HepG2 (cell line): ENCODE measurements around the gene SEZ6. TPM values are rescaled to one million over a fixed set of nuclear protein-coding genes. Genes with fewer than 3 reads are reported as not detected.

Source experiments
- ASH2L ChIP-seq: fragments of 300-600, 200-600 bp; sonication (generic); IDR thresholded peaks from 2 replicates; pipeline ENCODE4 v1.7.0; 2017; ENCODE audit warnings: low read depth, mild to moderate bottlenecking, moderate library complexity, mixed read lengths, low read length; ENCODE audit not compliant: insufficient read length
- DZIP1 ChIP-seq: sonication (generic); formaldehyde crosslinking; IDR thresholded peaks from 2 replicates; pipeline ENCODE4 v1.5.0; 2020; ENCODE audit warnings: mild to moderate bottlenecking, missing genetic modification reagents
- FOXP1 ChIP-seq, 2 experiments: fragments of 450-650 bp in 1 of 2; IDR thresholded peaks; 2 replicates each; pipeline ENCODE4 v1.6.1; 2017 to 2018; ENCODE audit warnings: antibody characterized with exemption in 1 of 2
- IKZF5 ChIP-seq: IDR thresholded peaks from 2 replicates; pipeline ENCODE4 v1.6.1; 2018; ENCODE audit warnings: missing genetic modification reagents, mild to moderate bottlenecking, missing compliant biosample characterization
- JDP2 ChIP-seq: sonication (generic); formaldehyde crosslinking; IDR thresholded peaks from 2 replicates; pipeline ENCODE4 v1.8.1; 2022; ENCODE audit warnings: missing genetic modification reagents, borderline replicate concordance
- KAT8 ChIP-seq: IDR thresholded peaks from 2 replicates; pipeline ENCODE4 v1.6.1; 2016; ENCODE audit warnings: missing genetic modification reagents, missing compliant biosample characterization
- NFIC ChIP-seq: IDR thresholded peaks from 2 replicates; pipeline ENCODE4 v1.6.1; 2012; ENCODE audit warnings: mild to moderate bottlenecking, low read length, inconsistent platforms
- NFRKB ChIP-seq: fragments of 450-650 bp; IDR thresholded peaks from 2 replicates; pipeline ENCODE4 v1.6.1; 2017
- PRDM10 ChIP-seq: sonication (generic); formaldehyde crosslinking; IDR thresholded peaks from 2 replicates; pipeline ENCODE4 v1.4.0; 2020; ENCODE audit warnings: low read depth, missing genetic modification reagents
- SIX1 ChIP-seq: sonication (generic); formaldehyde crosslinking; IDR thresholded peaks from 2 replicates; pipeline ENCODE4 v1.4.0; 2020; ENCODE audit warnings: missing genetic modification reagents, borderline replicate concordance
- SP4 ChIP-seq: sonication (generic); formaldehyde crosslinking; IDR thresholded peaks from 2 replicates; pipeline ENCODE4 v1.8.1; 2023; ENCODE audit warnings: mild to moderate bottlenecking, missing genetic modification reagents
- SYNCRIP ChIP-seq: fragments of 200-400 bp; formaldehyde crosslinking; IDR thresholded peaks from 2 replicates; pipeline ENCODE4 v1.6.1; 2018; ENCODE audit warnings: mild to moderate bottlenecking, low read depth, low read length; ENCODE audit not compliant: insufficient read depth
- ZNF10 ChIP-seq: sonication (generic); formaldehyde crosslinking; IDR thresholded peaks from 2 replicates; pipeline ENCODE4 v1.4.0; 2020; ENCODE audit warnings: mild to moderate bottlenecking, low read depth, missing genetic modification reagents, borderline replicate concordance
- ZNF230 ChIP-seq: sonication (generic); formaldehyde crosslinking; IDR thresholded peaks from 2 replicates; pipeline ENCODE4 v1.4.0; 2020; ENCODE audit warnings: mild to moderate bottlenecking, missing genetic modification reagents
- ZNF563 ChIP-seq: sonication (generic); formaldehyde crosslinking; IDR thresholded peaks from 2 replicates; pipeline ENCODE4 v1.8.0; 2022; ENCODE audit warnings: mild to moderate bottlenecking, moderate library complexity, missing genetic modification reagents
- ZNF691 ChIP-seq: sonication (generic); formaldehyde crosslinking; IDR thresholded peaks from 2 replicates; pipeline ENCODE4 v1.4.0; 2020; ENCODE audit warnings: missing genetic modification reagents, low read depth, mild to moderate bottlenecking, borderline replicate concordance
- ZNF781 ChIP-seq: sonication (generic); formaldehyde crosslinking; IDR thresholded peaks from 2 replicates; pipeline ENCODE4 v1.5.1; 2020; ENCODE audit warnings: borderline replicate concordance, mild to moderate bottlenecking, missing genetic modification reagents; ENCODE audit errors: not compliant biosample characterization
- ZNF83 ChIP-seq: sonication (generic); formaldehyde crosslinking; IDR thresholded peaks from 2 replicates; pipeline ENCODE4 v1.4.0; 2020; ENCODE audit warnings: missing genetic modification reagents, mild to moderate bottlenecking, borderline replicate concordance
- ZZZ3 ChIP-seq: sonication (generic); formaldehyde crosslinking; IDR thresholded peaks from 2 replicates; pipeline ENCODE4 v1.4.0; 2020; ENCODE audit warnings: missing genetic modification reagents, mild to moderate bottlenecking, borderline replicate concordance
- polyA plus RNA-seq, 8 experiments: library from polyadenylated mRNA; depleted of rRNA in 3 of 8; stranded (reverse) in 7 of 8; unstranded in 1 of 8; fragments of >200 nt; fragmentation: Illumina TruSeq in 4 of 8; extraction: Trizol in 4 of 8; gene quantifications; 2 replicates each; pipeline versions ENCODE4 v1.2.1 to v1.2.3, GENCODE V29; 2011 to 2016; ENCODE audit warnings: low read depth in 4 of 8, missing spikeins in 1 of 8, mixed read lengths in 1 of 8; ENCODE audit not compliant: insufficient read depth in 1 of 8
- total RNA-seq, 5 experiments: library from RNA; depleted of rRNA; stranded (reverse); fragments of >200 nt; fragmentation: Illumina TruSeq; extraction: Trizol; gene quantifications; 2 replicates each; pipeline ENCODE4 v1.2.3, GENCODE V29; 2016; ENCODE audit warnings: low read depth in 1 of 5

The SEZ6 gene
- total and polyA plus RNA-seq, 2 of the 13 experiments (the other 11 are each of a cell fraction or from before 2014, with no cell fraction given): not detected

- TF ChIP-seq ZZZ3: peak; percentile 89; the same call in 1 of the 2 replicates
- peak; percentile 82 for TF ChIP-seq PRDM10 (CRISPR knock-in tag)
- no peak for TF ChIP-seq SYNCRIP
- TF ChIP-seq NFIC: no peak
- peak; percentile 10 for TF ChIP-seq ZNF781
- peak; percentile 52; the same call in 1 of the 2 replicates for TF ChIP-seq IKZF5 (CRISPR knock-in tag)
- TF ChIP-seq ZNF691 (CRISPR knock-in tag): peak; percentile 77; the same call in 1 of the 2 replicates
- TF ChIP-seq FOXP1 (IDR thresholded peaks at IDR 0.05): no peak
- no peak for TF ChIP-seq FOXP1 (CRISPR knock-in tag; IDR thresholded peaks at IDR 0.05)
- no peak for TF ChIP-seq JDP2 (CRISPR knock-in tag)
- no peak for TF ChIP-seq DZIP1 (CRISPR knock-in tag)
- TF ChIP-seq ZNF230 (CRISPR knock-in tag): 0 out of 2 replicates have a peak, but pooled peaks have one; percentile 27
- TF ChIP-seq KAT8 (CRISPR knock-in tag): peak; percentile 94
- peak; percentile 81; the same call in 1 of the 2 replicates for TF ChIP-seq SP4
- no peak; the same call in 1 of the 2 replicates for TF ChIP-seq ZNF563
- TF ChIP-seq ASH2L: peak; percentile 68
- no peak for TF ChIP-seq SIX1 (CRISPR knock-in tag)
- TF ChIP-seq NFRKB: no peak
- no peak for TF ChIP-seq ZNF83
- TF ChIP-seq ZNF10 (CRISPR knock-in tag): no peak
These were observed 53.5 kb downstream of the SEZ6 start (continued) for GRCh38 chr17:28951991-28952975.
